SKM-1 treated with dmso at 0.1 percent for 144 hours (cell line): ENCODE data around the gene ZNF414.
A peak's percentile ranks its signal among the peaks of the same experiment; 100 is the strongest.
"Not testable (repeated sequence)": the region's sequence is repeated elsewhere in the genome, so short reads cannot be mapped to it uniquely, and the experiment has no call there.

Experiments used
- DNase-seq: peaks from one replicate; lab custom pipeline; 2025; ENCODE audit not compliant: unreplicated experiment; lab: John Stamatoyannopoulos, UW

The ZNF414 gene

DNA sequence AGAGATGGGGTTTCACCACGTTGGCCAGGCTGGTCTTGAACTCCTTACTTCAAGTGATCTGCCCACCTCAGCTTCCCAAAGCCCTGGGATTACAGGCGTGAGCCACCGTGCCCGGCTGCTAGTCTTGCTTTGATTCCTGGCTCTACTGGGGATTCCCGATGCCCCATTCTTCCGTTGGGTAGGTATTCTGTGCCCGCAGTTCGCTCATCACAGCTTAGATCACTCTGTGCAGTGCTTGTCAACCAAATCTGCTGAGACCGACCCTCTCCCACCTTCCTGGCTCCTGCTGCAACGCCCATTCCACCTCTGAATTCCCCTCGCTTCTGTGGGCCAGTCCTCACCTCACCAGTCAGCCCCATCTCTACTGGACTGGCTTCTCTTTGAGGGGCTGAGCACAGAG, 4.6 kb upstream of the ZNF414 start:
- DNase-seq = no peak

DNA sequence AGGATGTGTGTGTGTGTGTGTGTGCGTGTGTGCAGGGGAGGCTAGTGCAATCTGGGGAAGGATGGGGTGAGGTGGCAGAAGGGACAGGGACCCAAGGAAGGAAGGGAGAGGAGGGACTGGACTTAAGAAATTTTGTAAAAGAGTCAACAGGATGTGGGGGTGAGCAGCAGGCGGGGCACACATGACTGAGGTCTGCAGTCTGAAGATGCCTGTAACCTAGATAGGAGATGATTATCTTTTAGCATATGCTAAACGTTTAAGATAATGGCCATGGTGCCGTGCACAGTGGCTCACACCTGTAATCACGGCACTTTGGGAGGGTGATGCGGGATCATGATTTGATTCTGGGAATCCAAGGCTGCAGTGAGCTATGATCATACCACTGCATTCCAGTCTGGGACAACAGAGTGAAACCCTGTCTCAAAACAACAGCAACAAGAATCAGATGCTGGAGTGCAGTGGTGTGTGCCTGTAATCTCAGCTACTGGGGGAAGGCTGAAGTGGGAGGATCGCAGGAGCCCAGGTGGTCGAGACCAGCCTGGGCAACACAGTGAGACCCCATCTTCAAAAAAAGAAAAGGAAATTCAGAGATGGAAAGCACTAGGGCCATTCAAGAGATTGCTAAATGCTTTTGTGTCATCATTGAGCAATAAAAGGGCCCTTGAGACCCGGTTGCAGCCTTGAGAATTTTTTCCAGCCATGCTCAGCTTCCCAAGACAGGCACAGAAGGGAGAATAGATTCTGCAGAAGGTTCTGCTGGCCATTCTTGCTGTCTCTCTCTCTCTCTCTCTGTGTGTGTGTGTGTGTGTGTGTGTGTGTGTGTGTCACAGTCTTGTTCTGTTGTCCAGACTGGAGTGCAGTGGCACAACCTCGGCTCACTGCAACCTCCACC, 3.8 kb upstream of the ZNF414 start:
- DNase-seq = peak; percentile 83

DNA sequence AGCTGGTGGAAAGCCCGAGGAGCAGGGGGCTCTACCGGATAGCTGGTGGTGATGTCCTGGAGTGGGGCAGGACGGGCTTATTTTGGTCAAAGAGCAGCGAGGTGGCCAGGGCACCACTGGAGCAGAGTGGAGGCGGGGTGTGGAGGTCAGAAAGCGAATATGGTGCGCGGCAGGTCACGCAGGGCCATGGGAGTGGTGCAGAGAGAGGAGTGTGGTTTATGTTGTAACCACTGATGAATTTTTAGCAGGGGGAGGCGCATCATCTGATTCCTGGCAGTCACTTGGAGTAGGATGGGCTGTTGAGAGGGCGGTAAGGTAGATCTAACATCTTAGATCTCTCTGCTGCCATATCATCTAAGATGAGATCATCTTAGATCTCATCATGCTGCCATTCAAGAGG, 1.4 kb upstream of the ZNF414 start:
- DNase-seq = peak; percentile 93

DNA sequence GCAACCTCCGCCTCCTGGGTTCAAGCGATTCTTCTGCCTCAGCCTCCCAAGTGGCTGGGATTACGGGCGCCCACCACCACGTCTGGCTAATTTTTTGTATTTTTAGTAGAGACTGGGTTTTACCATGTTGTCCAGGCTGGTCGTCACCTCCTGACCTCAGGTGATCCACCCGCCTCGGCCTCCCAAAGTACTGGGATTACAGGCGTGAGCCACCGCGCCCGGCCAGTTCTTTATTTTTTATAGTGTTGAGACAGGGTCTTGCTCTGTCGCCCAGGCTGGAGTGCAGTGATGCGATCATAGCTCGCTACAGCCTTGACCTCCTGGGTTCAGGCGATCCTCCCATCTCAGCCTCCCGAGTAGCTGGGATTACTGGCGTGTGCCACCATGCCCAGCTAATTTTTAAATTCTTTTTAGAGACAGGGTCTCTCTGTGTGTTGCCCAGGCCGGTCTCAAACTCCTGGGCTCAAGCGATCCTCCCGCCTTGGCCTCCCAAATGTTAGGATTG, 590 bp upstream of the ZNF414 start:
- DNase-seq = not testable (repeated sequence)

DNA sequence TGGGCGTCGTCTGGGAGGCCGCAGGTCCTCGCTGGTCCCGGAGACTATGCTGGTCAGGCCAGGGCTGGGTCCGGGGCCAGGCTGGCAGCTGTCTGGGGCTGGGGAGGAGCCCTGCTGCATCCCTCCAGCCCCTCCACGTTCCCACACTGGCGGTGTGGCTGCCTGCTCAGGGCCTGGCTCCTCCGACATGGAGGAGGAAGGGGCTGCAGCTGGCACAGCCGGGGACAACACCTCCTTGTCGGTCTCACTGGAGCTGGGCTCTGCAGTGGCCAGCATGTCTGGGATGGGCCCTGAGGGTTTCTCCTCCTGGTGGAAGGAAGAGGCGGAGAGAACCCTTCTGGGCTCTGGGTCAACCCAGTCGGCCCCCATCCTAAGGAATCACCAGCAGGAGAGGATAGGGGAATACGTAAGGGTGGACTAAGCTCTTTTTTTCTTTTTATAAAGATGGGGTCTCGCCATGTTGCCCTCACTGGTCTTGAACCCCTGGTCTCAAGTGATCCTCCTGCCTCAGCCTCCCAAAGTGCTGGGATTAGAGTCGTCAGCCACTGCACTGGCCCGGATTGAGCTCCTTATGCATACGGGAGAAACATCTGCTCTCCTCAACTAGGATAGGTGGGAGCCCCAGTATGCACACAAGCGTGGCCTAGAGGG, 806 bp downstream of the ZNF414 start:
- no peak for DNase-seq

DNA sequence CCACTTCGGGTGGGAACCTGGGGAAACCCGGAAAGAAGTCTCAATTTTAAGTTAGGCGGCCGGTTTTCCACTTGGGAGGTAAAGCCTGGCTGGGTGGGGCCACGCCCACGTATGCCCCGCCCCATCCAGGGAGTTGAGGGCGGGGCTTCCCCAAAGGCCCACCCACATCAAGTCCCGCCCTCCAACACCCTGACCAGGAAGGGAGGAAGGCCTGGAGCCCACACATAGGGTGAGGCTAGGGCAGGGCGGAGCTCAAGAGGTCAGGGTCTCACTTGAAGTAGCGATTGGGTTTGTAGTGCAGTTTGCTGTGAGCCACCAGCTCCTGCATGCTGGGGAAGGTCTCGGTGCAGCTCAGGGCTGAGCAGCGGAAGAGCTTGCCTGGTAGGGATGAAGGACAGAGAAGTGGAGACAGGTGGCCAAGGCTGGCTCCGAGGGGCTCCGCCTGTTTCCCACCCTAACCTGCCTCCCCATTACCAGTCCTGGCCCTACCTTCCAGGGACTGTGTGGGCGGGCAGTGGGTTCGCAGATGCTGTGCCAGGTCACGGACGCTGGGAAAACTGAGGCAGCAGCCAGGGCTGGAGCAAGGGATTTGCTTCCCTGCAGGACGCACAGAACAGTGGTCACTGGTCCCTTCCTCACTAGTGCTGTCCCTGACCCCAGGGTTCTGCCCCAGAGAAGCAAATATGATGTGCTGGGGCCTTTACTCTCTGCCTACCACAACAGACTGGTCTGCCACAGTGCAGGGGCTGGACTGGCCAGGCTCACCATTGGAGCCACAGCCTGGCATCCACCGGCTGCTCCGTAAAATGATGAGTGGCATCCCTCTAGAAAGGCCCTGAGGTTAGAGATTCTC, 1.6 kb downstream of the ZNF414 start:
- peak; percentile 12 for DNase-seq

DNA sequence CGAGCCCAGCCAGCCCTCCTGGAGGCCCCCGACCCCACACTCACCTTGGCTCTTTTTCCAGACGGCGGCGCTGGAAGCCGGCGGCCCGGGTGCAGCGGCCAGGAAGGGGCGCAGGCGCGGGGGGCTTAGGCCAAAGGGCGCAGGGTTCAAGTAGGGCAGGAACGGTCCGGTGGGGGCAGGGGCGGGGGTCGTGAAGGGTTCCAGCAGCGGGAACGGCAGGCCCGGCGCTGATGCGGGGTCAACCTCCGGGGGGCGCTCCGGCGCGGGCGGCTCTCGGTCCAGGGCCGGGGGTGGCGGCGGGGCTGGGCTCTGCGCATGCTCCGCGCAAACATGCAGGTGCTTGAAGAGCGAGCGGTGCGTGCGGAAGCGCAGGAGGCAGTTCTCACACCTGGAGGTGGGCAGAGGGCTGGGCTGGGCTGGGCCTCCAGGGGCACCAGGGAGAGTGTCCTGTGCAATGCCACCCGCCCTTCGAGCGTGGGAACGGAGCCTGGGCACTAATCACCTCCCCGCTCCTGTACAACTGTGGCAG, 2.3 kb downstream of the ZNF414 start:
- DNase-seq = no peak

DNA sequence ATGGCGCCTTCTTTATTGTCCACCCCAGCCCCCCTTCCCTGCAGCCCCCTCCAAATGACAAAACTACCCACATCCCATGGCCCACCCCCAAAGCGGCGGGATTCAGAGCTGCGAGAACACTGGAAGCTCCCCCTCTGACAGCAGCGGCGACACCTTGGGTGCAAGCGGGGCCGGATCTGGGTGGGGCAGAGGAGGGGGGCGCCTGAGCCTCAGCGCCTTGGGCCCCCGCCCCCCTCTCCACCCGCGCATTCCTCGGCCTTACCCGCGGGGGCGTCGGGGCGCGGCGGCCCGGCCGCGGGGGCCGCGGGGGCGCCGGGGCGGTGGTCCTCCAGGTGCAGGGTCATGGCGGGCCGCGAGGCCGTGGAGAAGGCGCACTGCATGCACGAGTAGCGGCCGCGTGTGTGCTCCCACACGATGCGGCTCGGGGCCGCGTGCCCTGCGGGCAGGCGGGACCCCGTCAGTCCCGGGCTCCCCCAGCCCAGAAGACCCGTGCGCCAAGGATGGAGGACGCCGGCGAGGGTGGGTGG, 3.3 kb downstream of the ZNF414 start:
- DNase-seq = no peak

DNA sequence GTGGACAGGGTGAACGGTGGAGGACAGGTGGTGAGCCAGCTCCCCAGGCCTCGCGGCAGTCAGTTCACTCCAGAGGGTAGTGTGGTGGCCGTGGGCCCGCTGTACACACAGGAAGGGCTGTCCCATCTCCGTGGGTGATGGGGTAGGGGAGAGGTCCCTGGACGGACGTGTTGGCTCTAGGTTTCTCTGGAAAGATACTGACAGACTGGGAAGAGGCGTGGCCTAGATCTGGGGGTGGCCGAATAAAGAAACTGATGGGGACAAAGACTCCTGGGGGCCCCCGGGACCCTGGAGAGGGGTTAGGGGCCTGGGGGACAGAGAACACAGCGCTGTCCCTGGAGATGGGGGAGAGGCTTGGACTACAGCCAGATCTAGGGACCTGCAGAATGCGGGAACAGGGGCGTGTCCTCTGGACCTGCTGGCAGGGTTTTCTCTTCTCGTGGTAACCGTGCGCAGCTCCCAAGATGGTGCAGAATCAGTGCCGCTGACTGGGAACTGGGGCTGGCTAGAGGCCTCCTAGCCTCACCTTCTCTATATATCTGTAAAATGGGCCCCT, 7.5 kb downstream of the ZNF414 start:
- DNase-seq = no peak

DNA sequence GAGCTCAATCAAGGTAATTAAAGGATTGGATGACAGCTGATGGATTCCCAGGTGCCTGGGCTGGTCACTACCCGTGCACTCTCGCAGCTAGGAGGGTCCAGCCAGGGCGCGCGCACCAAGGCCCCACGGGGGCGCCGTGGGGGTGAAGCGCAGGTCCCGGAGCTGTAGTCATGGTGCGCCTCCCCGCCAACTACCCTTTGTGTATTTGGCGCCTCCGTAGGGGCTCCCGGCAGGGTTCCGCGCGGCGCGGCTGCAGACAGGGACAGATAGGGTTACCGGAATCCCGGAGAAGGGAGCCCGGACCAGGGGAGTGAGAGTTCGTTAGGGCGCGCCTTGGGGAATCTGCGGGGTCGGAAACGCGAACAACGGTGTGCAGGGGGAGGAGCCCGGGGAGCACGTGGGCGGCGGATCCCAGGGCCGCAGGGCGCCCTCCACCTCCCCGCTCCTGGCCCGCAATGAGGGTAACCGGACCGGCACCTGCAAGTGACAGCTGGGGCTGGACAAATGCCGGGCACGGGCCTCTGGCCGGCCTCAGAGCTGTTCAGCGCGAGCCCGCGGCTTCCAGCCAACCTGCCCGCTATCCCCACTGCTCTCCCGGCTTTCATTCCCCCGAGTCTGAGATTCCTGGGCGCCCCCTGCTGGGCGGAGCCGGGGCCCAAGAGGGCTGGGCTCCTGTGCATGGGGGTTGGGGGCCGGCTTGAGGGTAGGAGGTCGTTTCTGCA, 8.1 kb downstream of the ZNF414 start:
- DNase-seq = peak; percentile 35

DNA sequence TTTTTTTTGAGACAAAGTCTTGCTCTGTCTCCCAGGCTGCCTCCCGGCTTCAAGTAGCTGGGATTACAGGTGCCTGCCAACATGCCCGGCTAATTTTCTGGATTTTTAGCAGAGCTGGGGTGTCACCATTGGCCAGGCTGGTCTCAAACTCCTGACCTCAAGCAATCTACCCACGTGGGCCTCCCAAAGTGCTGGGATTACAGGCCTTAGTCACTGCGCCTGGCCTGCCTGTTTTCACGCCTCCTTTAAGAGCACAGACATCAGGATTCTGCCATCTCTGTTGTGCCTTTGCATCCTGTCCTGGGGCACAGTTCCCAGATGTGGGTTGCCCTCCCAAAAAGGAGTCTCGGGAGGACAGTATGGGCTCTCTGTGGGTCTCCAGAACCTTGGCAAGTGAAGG, 9.0 kb downstream of the ZNF414 start:
- DNase-seq = no peak

DNA sequence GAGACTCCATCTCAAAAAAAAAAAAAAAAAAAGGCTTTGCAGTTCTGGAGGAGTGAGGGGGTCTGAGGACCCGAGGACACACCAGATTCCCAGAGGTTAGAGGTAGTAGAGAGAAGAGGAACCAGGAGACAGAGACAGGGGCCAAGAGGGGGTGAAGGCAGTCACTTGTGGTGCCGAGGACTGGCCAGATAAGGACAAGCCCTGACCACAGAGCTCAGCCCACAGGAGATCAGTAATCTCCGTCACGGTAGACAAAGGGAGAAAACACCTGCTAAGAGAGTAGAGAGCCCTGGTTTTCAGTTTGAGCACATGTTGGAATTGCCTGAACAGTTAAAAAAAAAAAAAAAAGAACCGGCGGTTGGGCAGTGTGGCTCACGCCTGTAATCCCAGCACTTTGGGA, 9.8 kb downstream of the ZNF414 start:
- peak; percentile 64 for DNase-seq

DNA sequence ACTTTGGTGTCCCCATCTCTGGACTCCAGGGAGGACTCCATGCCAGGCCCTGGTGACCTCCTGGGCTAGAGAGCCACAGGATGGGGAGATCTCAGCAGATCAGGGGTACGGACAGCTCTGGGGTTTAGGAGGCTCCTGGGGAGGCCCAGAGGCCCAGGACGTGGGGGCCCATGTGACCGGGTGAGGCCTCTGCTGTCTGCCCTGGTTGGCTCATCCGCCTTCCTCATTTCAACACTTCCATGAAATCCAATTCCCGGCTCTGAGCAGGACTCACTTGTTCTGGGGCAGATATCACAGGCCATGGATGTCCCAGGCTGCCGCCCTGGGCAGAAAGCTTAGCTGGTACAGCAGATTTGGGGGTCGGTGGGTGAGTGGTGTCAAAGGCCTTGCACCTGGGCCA, 10.5 kb downstream of the ZNF414 start:
- DNase-seq = peak; percentile 57

DNA sequence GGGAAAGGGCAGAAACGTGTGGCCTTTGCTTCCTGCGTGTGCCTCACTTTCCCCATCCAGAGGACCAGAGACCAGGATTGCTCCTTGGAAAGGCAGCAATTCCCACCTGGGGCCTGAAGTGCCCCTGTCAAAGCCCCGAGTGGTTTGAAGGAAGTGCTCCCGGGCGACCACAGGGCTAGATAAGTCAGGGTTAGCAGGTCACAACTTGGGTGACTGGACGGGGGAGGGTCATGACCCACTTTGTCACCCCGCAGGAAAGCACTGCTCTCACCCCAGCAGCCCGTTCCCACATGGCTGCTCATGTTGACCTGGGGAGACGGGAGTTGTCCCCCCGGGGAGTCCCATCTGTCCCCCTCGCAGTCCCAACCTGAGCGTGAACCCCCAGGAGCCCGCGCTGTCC, 12.0 kb downstream of the ZNF414 start:
- peak; percentile 56 for DNase-seq

DNA sequence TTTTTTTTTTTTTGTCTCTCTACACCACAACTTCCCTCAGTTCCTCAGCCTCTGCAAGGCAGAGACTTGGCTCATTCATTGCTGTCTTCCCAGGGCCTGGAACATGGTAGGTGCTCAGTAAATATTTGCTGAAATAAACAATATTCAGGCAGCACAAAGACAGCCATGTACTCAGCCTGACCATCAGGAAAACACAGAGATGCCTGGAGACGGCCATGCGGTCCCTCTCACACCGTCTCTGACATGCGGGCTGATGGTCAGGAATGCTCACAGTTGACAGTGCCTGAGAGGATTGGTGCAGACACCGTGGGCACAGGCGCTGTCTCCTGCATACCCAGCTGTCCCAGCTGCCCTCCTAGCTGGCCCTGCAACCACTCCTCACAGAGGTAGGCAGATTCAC, 12.5 kb downstream of the ZNF414 start:
- DNase-seq = no peak

DNA sequence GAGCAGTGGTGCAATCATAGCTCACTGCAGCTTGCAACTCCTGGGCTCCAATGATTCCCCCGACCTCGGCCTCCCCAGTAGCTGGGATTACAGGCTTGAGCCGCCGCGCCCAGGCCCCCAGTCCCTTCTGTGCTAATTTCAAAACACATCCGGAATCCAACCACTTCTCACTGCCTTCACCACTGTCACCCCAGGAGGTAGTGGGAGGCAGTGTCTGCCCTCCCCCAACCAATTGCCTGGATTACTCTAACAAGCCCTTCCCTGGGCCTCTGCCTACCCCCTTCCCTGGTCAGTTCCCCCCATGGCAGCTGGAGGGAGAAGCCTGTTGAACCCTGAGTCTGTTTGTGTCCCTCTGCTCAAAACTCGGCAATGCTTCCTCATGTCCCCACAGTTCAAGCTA, 13.8 kb downstream of the ZNF414 start:
- peak; percentile 95 for DNase-seq

DNA sequence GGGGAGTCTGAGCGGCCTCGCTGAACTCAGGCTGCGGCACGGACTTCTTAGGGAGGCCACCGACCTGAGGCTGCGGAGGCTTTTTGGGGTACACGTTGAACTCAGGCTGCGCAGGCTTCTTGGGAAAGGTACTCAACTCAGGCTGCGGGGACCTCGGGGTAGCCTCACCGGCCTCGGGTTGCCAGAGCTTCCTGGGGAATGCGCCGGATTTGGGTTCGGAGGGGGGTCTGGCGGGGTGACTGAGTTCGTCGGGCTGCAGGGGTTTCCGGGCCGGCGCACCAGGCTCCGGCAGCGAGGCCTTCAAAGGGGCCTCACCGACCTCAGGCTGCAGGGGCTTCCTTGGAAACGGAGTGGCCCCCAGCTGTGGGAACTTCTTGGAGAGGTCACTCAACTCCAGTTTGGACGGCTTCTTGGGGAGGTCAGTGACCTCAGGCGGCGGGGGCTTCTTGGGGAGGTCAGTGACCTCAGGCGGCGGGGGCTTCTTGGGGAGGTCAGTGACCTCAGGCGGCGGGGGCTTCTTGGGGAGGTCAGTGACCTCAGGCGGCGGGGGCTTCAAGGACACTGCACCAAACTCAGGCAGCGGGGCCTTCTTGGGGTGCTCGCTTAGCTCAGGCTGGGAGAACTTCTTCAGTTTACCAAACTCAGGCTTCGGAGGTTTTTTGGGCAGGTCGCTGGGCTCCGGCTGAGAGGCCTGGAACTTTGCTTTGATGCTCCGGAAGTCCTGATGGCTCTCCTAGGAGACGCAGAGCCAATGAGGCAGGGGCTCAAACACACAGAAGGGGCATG, 14.7 kb downstream of the ZNF414 start:
- no peak for DNase-seq

DNA sequence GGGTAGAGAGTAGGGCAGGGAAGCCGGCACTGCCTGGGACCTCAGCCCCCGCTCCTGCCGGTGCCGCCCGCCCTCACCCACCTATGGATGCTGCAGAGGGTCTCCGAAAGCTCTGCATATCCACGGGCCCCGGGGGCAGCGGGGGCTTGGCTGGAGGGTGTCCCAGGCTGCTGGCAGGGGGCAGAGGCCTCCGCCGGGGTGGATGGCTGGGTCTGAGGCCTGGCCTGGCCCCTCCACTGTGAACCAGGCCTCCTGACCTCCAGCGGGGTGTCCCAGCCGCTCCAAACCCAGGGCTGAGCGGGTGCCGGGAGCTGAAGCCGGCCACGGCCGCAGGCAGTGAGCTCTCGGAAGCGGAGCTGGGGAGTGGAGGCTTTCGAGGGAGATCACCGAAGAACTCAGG, 15.7 kb downstream of the ZNF414 start:
- DNase-seq = no peak

DNA sequence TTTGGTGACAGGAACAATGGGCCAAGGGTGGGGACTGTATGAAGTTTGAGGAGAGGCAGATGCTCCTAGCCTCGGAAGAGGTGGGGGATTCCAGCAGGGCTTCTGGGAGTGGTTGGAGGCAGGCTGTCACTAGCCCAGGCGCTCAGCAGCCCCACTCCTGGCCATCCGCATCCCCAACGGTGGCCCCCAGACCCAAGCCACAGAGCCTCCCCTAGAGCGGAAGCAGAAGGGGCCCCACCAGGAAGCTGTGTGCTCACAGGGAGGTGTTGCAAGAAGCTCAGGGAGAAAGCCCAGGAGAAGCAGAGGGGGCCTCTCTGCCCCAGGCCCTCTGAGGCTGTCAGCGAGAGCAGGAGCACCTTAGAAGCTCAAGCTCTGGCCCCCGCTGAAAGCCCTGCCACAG, 19.8 kb downstream of the ZNF414 start:
- DNase-seq = peak; percentile 95
